K562 (cell line): ENCODE data around the gene FRK. TPM values are rescaled to one million over a fixed set of nuclear protein-coding genes. Genes with fewer than 3 reads are reported as not detected.

Experiments
- ATAC-seq: fragments of 200-7000 bp; cut with Tn5 transposase; 3 replicates; pipeline ENCODE4 v1.9.1; 2020; ENCODE audit warnings: moderate library complexity
- BruUV-seq: library from RNA; stranded (reverse); fragments of 400-500 nt; replicated peaks from 2 replicates; lab custom pipeline; 2021; lab: Mats Ljungman, UMichigan
- CTCF ChIA-PET: fragments of 300-600 bp; formaldehyde crosslinking; extraction: SDS; loops from one replicate; lab custom pipeline; 2021; ENCODE audit warnings: low intra/inter-chr PET ratio; lab: Yijun Ruan, JAX
- POLR2A ChIA-PET: fragments of 300-600, 350-650 bp; sonication (Branson Sonifier 250); formaldehyde crosslinking; extraction: SDS; loops from one replicate; lab custom pipeline; 2021; ENCODE audit warnings: antibody characterized with exemption, inconsistent platforms; lab: Yijun Ruan, JAX
- DNase-seq, 4 experiments: peaks; one replicate each; pipeline versions ENCODE4 v3.0.0 to v3.0.0-alpha.2; 2011 to 2018; ENCODE audit warnings: low spot score in 3 of 4, mixed read lengths in 3 of 4; ENCODE audit errors: extremely low read depth in 1 of 4
- FAIRE-seq: peaks from 2 replicates; lab custom pipeline; 2011; peaks lifted over from hg19 to GRCh38; lab: Jason Lieb, UNC
- H2AFZ ChIP-seq: 2 replicates; pipeline ENCODE4 v1.6.0; 2011; ENCODE audit warnings: low read depth, low read length, control low read depth, inconsistent platforms
- H3K27ac ChIP-seq: fragments of 200-600 bp; 3 replicates; pipeline ENCODE4 v1.8.0; 2011; ENCODE audit warnings: low read depth, mild to moderate bottlenecking, control low read depth, inconsistent platforms, low read length, moderate library complexity, mixed read lengths; ENCODE audit errors: extremely low read depth
- H3K27me3 ChIP-seq, 2 experiments: fragments of 300-600 bp in 1 of 2; 2 replicates in 1 of 2; 3 replicates in 1 of 2; pipeline versions ENCODE4 v1.6.0 to v1.8.0; 2011; ENCODE audit warnings: inconsistent platforms in 2 of 2, low read length in 2 of 2, mild to moderate bottlenecking in 1 of 2, mixed read lengths in 1 of 2, moderate library complexity in 1 of 2; ENCODE audit not compliant: control insufficient read depth in 2 of 2, insufficient read depth in 2 of 2
- H3K36me3 ChIP-seq: fragments of 300-600 bp; 3 replicates; pipeline ENCODE4 v1.8.0; 2011; ENCODE audit warnings: mild to moderate bottlenecking, low read length, inconsistent platforms; ENCODE audit not compliant: control insufficient read depth, insufficient read depth
- H3K4me1 ChIP-seq, 2 experiments: fragments of 200-600 bp in 1 of 2; replicated peaks in 1 of 2; 2 replicates in 1 of 2; 3 replicates in 1 of 2; pipeline versions ENCODE4 v1.5.1 to v1.8.0; 2011; ENCODE audit warnings: inconsistent platforms in 2 of 2, low read length in 2 of 2, mild to moderate bottlenecking in 1 of 2, mixed read lengths in 1 of 2, moderate library complexity in 1 of 2; ENCODE audit not compliant: control insufficient read depth in 2 of 2, insufficient read depth in 2 of 2
- H3K4me2 ChIP-seq: 2 replicates; pipeline ENCODE4 v1.6.1; 2011; ENCODE audit warnings: low read length, control low read depth, inconsistent platforms, mixed read lengths; ENCODE audit not compliant: insufficient read depth
- H3K4me3 ChIP-seq: fragments of 200-600 bp; sonication (generic), shearing (Covaris generic); 2 replicates; pipeline ENCODE4 v1.5.1; 2016; ENCODE audit warnings: control low read depth, inconsistent platforms
- H3K79me2 ChIP-seq: fragments of 200-600 bp; 3 replicates; pipeline ENCODE4 v1.8.0; 2011; ENCODE audit warnings: low read length, inconsistent platforms; ENCODE audit not compliant: control insufficient read depth, insufficient read depth
- H3K9ac ChIP-seq, 2 experiments: 2 replicates each; pipeline versions ENCODE4 v1.6.0 to v1.6.1; 2011; ENCODE audit warnings: low read depth in 2 of 2, low read length in 2 of 2, control low read depth in 1 of 2, inconsistent platforms in 1 of 2, mild to moderate bottlenecking in 1 of 2, mixed read lengths in 1 of 2; ENCODE audit not compliant: insufficient read depth in 1 of 2
- H3K9me1 ChIP-seq: one replicate; pipeline ENCODE4 v1.6.0; 2011; ENCODE audit warnings: inconsistent platforms, mild to moderate bottlenecking, low read length, moderate library complexity; ENCODE audit not compliant: control insufficient read depth, insufficient read depth
- H3K9me3 ChIP-seq: replicated peaks from 2 replicates; pipeline ENCODE4 v1.5.1; 2011; ENCODE audit warnings: low read depth, low read length, inconsistent platforms; ENCODE audit not compliant: control insufficient read depth, insufficient read depth
- H4K20me1 ChIP-seq: replicated peaks from 2 replicates; pipeline ENCODE4 v1.6.1; 2011; ENCODE audit warnings: low read length, inconsistent platforms, mixed read lengths; ENCODE audit not compliant: control insufficient read depth, insufficient read depth
- BDP1 ChIP-seq: IDR thresholded peaks from 3 replicates; pipeline ENCODE4 v1.6.1; 2011; ENCODE audit not compliant: insufficient read length, insufficient read depth
- PREB ChIP-seq: sonication (generic); formaldehyde crosslinking; IDR thresholded peaks from 2 replicates; pipeline ENCODE4 v1.8.1; 2023; ENCODE audit warnings: mild to moderate bottlenecking, missing genetic modification reagents
- PTRF ChIP-seq: fragments of 450-650 bp; IDR thresholded peaks from 2 replicates; pipeline ENCODE4 v1.6.1; 2016; ENCODE audit warnings: mild to moderate bottlenecking, missing genetic modification characterization, missing compliant biosample characterization
- SMAD4 ChIP-seq: fragments of 250-450 bp; sonication (Bioruptor Pico); conservative IDR thresholded peaks from 2 replicates; pipeline ENCODE4 v1.8.0; 2021; ENCODE audit warnings: inconsistent platforms, mild to moderate bottlenecking, moderate library complexity
- ZBTB8A ChIP-seq: fragments of 450-650 bp; IDR thresholded peaks from 2 replicates; pipeline ENCODE4 v1.6.1; 2018; ENCODE audit warnings: mild to moderate bottlenecking, moderate library complexity; ENCODE audit not compliant: partially characterized antibody
- ZNF561 ChIP-seq: fragments of 450-650 bp; formaldehyde crosslinking; conservative IDR thresholded peaks from 2 replicates; pipeline ENCODE4 v1.4.0; 2020; ENCODE audit warnings: mild to moderate bottlenecking, moderate library complexity
- ZNF778 ChIP-seq: fragments of 450-650 bp; formaldehyde crosslinking; IDR thresholded peaks from 2 replicates; pipeline ENCODE4 v1.4.0; 2020; ENCODE audit warnings: mild to moderate bottlenecking, moderate library complexity
- in situ Hi-C: fragments of 300-500 bp; cut with MboI; formaldehyde crosslinking; loops from 4 replicates; pipeline ENCODE4 v1.15.0; 2018; ENCODE audit warnings: inconsistent platforms, mixed read lengths
- intact Hi-C: fragments of 100-400 bp; cut with micrococcal nuclease; formaldehyde crosslinking; loops from 2 replicates; pipeline ENCODE4 v1.14.2; 2022
- polyA plus RNA-seq, 8 experiments: library from polyadenylated mRNA; depleted of rRNA in 4 of 8; stranded (reverse) in 5 of 8; unstranded in 3 of 8; fragments of >200 nt; fragmentation: Nextera tagmentation in 2 of 8; fragmentation: Illumina TruSeq in 1 of 8; extraction: Ambion mirVana in 2 of 8; extraction: Trizol in 1 of 8; gene quantifications; 2 replicates each; pipeline versions ENCODE4 v1.2.1 to v1.2.3, GENCODE V29; 2011 to 2014; ENCODE audit warnings: inconsistent platforms in 1 of 8, missing spikeins in 1 of 8
- total RNA-seq, 7 experiments: library from RNA; depleted of rRNA in 6 of 7; stranded (reverse); fragments of >200 nt in 6 of 7; fragmentation: Illumina TruSeq in 2 of 7; extraction: Trizol in 2 of 7; gene quantifications; 2 replicates each; pipeline versions ENCODE4 v1.2.1 to v1.2.3, GENCODE V29; 2011 to 2021; ENCODE audit warnings: low replicate concordance in 1 of 7

FRK gene
- total and polyA plus RNA-seq, 9 of the 15 experiments (the other 6 are each of a cell fraction or from before 2014, with no cell fraction given): 0.01 to 0.29 (median 0.09) TPM

DNA sequence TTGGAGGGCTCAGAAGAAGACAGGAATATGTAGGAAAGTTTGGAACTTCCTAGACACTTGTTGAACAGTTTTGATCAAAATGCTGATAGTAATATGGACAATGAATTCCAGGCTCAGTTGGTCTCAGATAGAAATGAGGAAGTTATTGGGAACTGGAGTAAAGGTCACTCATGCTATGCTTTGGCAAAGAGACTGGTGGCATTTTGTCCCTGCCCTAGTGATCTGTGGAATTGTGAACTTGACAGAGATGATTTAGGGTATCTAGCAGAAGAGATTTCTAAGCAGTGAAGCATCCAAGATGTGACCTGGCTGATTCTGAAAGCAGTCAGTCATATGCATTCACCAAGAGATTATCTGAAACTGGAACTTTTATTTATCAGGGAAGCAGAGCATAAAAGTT lies 45.1 kb downstream of the FRK start:
- Histone ChIP-seq H3K27me3 (no peaks in the 10 kb centered on the region), H4K20me1 (no peaks in the 10 kb centered on the region), H3K4me1 (no peaks in the 10 kb centered on the region), H3K9ac (no peak overlapping the region), H3K36me3 (no peaks in the 10 kb centered on the region), H2AFZ (no peak overlapping the region)
- no peak for FAIRE-seq
- no peak for TF ChIP-seq BDP1
- TF ChIP-seq, all 486 proteins: peak for 0
- intact Hi-C loops: no loop called here
- no TSS peak for BruUV-seq
- Histone ChIP-seq H3K9me3 (no peaks in the 10 kb centered on the region), H3K4me2 (no peak overlapping the region), H3K27ac (no peak overlapping the region), H3K9me1 (no peaks in the 10 kb centered on the region), H3K79me2 (no peaks in the 10 kb centered on the region), H3K4me3 (no peak overlapping the region)
- CTCF ChIA-PET: no interaction called here
- POLR2A ChIA-PET: no interaction called here
- in situ Hi-C loops: no loop called here
- DNase-seq: no peak
- no peak for ATAC-seq

DNA sequence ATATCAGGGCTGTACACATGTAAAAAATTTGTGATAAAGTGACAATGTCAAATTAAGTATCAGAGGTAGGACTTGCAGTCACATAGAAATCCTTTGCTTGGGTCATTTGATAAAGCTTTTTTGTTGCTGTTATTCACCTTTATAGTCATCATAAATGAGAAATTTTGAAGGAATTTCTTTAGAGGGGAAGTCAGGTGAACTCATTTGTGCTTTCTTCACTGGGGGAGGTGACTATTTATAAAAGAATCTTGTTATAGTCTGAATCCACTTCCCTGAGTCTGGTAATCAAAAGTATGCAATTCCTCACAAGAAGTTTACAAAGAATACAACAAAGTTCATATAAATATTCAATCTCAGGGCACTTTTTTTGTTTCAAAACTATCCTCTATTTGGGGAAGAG lies 47.7 kb downstream of the FRK start:
- Histone ChIP-seq H3K36me3 (no peaks in the 10 kb centered on the region), H4K20me1 (no peaks in the 10 kb centered on the region), H3K9me1 (no peaks in the 10 kb centered on the region), H3K27ac (no peak overlapping the region), H3K9me3 (no peaks in the 10 kb centered on the region), H3K79me2 (no peaks in the 10 kb centered on the region), H2AFZ (no peak overlapping the region), H3K9ac (no peak overlapping the region), H3K27me3 (no peaks in the 10 kb centered on the region), H3K4me3 (no peak overlapping the region), H3K4me2 (no peak overlapping the region), H3K4me1 (no peaks in the 10 kb centered on the region)
- FAIRE-seq (no peak), DNase-seq (no peak), ATAC-seq (no peak)
- TF ChIP-seq PREB (CRISPR knock-in tag) (no peak), SMAD4 (CRISPR knock-in tag) (no peak), ZBTB8A (no peak), PTRF (tag) (no peak), ZNF561 (CRISPR knock-in tag) (no peak), ZNF778 (CRISPR knock-in tag) (no peak)
- in situ Hi-C loops: no loop called here
- ChIA-PET POLR2A (no interaction called here), CTCF (no interaction called here)
- BruUV-seq: no TSS peak
- intact Hi-C loops: no loop called here
